ENCODE measurements around the gene DCAF15. TPM values are rescaled to one million over a fixed set of nuclear protein-coding genes. Genes with fewer than 3 reads are reported as not detected.

DCAF15 gene
- total RNA-seq, 1 donor from 2014 or later, result 28.6 TPM

DNA sequence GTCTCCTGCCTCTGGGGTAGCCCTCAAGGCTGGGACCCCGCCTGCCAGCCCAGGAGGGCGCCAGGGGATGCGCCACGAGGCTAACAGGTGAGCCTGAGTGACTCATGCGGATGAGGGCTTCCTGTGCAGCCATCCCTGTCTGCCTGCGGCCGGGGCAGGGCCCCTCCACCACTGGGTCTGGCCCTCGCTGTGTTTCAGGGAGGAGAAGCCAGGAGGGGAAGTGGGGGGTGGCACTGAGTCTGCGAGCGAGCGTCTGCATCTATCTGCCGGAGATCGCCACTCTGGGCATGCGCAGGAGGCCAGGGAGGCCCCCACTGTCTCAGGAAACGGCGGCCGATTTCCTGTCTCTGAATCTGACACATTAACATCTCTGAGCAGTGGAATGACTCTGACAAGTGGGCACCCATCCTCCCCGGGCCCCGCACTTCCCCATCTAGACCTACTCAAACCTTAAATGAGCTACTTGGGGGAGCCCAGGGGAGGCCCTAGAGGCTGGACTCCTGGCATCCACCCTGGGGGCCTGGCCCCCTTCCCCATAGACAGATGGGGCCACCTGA lies 34.1 kb downstream of the DCAF15 start:
- Histone ChIP-seq H3F3A (ENCODE audit: low read depth) (no peaks in the 10 kb centered on the region), H3K27ac (no peak overlapping the region), H3K27me3 (no peaks in the 10 kb centered on the region), H3K4me2 (peak overlapping the region; percentile 40), H3K9me3 (ENCODE audit: low read depth) (no peaks in the 10 kb centered on the region), H3K4me1 (peaks cover 17% of the 10 kb centered on the region), H2AFZ (replicated peaks) (no peak overlapping the region), H3K9ac (no peak overlapping the region), H4K20me1 (ENCODE audit: low read depth) (peaks cover 11% of the 10 kb centered on the region), H3K4me3 (no peak overlapping the region), H3K79me2 (ENCODE audit: low read depth) (no peaks in the 10 kb centered on the region), H3K36me3 (no peaks in the 10 kb centered on the region)
- DNase-seq (ENCODE audit: low spot score), result peak; percentile 55
- H3K4me1 Mint-ChIP-seq, result peaks cover 30% of the 10 kb centered on the region
- no peak overlapping the region for H3K27ac Mint-ChIP-seq
- H3K4me3 Mint-ChIP-seq, result no peak overlapping the region
- H3K36me3 Mint-ChIP-seq, result peaks cover 12% of the 10 kb centered on the region
- no peak for TF ChIP-seq EZH2 (IDR thresholded peaks at IDR 0.05)
- TF ChIP-seq EZH2phosphoT487 (IDR thresholded peaks at IDR 0.05), result no peak
- TF ChIP-seq, protein P1, sequence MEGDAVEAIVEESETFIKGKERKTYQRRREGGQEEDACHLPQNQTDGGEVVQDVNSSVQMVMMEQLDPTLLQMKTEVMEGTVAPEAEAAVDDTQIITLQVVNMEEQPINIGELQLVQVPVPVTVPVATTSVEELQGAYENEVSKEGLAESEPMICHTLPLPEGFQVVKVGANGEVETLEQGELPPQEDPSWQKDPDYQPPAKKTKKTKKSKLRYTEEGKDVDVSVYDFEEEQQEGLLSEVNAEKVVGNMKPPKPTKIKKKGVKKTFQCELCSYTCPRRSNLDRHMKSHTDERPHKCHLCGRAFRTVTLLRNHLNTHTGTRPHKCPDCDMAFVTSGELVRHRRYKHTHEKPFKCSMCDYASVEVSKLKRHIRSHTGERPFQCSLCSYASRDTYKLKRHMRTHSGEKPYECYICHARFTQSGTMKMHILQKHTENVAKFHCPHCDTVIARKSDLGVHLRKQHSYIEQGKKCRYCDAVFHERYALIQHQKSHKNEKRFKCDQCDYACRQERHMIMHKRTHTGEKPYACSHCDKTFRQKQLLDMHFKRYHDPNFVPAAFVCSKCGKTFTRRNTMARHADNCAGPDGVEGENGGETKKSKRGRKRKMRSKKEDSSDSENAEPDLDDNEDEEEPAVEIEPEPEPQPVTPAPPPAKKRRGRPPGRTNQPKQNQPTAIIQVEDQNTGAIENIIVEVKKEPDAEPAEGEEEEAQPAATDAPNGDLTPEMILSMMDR (IDR thresholded peaks at IDR 0.05), result no peak
- H3K27me3 Mint-ChIP-seq (ENCODE audit: insufficient read depth, low read depth), result no peaks in the 10 kb centered on the region
- H3K9me3 Mint-ChIP-seq, result no peaks in the 10 kb centered on the region

DNA sequence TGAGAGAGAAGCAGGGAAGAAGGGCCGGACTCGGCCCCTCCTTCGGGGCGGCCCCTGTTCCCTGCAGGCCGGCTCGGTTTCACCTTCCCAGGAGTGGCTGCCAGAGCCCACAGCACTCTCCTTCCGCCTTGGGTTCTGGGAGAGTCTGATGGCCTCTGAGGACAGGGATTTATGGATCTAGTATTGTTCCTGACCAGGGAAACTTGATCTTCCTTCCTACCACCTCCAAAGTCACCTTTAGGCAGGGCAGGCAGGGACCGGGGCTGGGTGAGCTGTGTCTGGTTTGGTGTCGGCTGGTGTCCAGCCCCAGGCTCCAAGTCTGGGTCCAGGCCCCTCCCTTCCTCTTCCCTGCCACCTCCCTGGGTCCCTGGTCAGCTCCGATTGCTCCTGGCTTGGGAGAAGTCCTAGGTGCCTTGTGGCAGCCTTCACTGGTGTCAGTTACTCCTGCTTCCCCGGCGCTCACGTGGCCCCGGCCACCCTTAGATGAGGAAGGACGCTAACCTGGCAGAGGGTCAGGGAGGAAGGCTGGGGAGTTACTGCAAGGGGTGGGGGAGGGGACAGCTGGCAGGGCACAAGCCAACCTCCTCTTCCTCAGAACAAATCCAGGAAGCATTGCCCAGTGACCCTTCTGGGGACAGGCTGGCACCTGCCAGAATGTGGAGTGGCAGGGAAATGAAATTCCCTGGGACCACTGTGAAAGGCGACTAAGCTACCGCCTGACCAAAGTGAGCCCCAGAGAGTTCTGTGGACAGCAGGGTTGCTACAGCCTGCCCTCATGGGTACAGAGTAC lies 35.0 kb downstream of the DCAF15 start:
- Mint-ChIP-seq H3K9me3 (no peaks in the 10 kb centered on the region), H3K36me3 (peaks cover 14% of the 10 kb centered on the region), H3K4me3 (no peak overlapping the region), H3K27ac (no peak overlapping the region), H3K27me3 (ENCODE audit: insufficient read depth, low read depth) (peaks cover 3% of the 10 kb centered on the region), H3K4me1 (peaks cover 30% of the 10 kb centered on the region)
- H3K27me3 ChIP-seq, result no peaks in the 10 kb centered on the region
- H3K36me3 ChIP-seq, result no peaks in the 10 kb centered on the region
- no peaks in the 10 kb centered on the region for H3K79me2 ChIP-seq (ENCODE audit: low read depth)
- no peak overlapping the region for H2AFZ ChIP-seq (replicated peaks)
- H3K27ac ChIP-seq, result no peak overlapping the region
- peaks cover 17% of the 10 kb centered on the region for H3K4me1 ChIP-seq
- H3K4me2 ChIP-seq, result no peak overlapping the region
- peaks cover 11% of the 10 kb centered on the region for H4K20me1 ChIP-seq (ENCODE audit: low read depth)
- H3K4me3 ChIP-seq, result no peak overlapping the region
- TF ChIP-seq EZH2phosphoT487 (IDR thresholded peaks at IDR 0.05) (no peak), EZH2 (IDR thresholded peaks at IDR 0.05) (no peak)
- TF ChIP-seq, protein P1 (IDR thresholded peaks at IDR 0.05), result no peak
- no peaks in the 10 kb centered on the region for H3K9me3 ChIP-seq (ENCODE audit: low read depth)
- no peak for DNase-seq (ENCODE audit: low spot score)
- H3K9ac ChIP-seq, result no peak overlapping the region
- no peaks in the 10 kb centered on the region for H3F3A ChIP-seq (ENCODE audit: low read depth)

- TF ChIP-seq, protein P1 (IDR thresholded peaks at IDR 0.05), result no peak
- no peak for TF ChIP-seq EZH2 (IDR thresholded peaks at IDR 0.05)
- TF ChIP-seq EZH2phosphoT487 (IDR thresholded peaks at IDR 0.05), result no peak
- Histone ChIP-seq H3K4me3 (no peak overlapping the region), H3K9ac (no peak overlapping the region), H3K4me1 (peaks cover 10% of the 10 kb centered on the region), H4K20me1 (ENCODE audit: low read depth) (peaks cover 11% of the 10 kb centered on the region), H3K79me2 (ENCODE audit: low read depth) (no peaks in the 10 kb centered on the region), H3K9me3 (ENCODE audit: low read depth) (no peaks in the 10 kb centered on the region), H3K27ac (no peak overlapping the region), H3F3A (ENCODE audit: low read depth) (no peaks in the 10 kb centered on the region), H3K4me2 (no peak overlapping the region), H2AFZ (replicated peaks) (no peak overlapping the region), H3K27me3 (no peaks in the 10 kb centered on the region), H3K36me3 (no peaks in the 10 kb centered on the region)
- Mint-ChIP-seq H3K27me3 (ENCODE audit: insufficient read depth, low read depth) (peaks cover 4% of the 10 kb centered on the region), H3K4me1 (peaks cover 29% of the 10 kb centered on the region), H3K36me3 (peaks cover 16% of the 10 kb centered on the region), H3K27ac (no peak overlapping the region), H3K9me3 (no peaks in the 10 kb centered on the region), H3K4me3 (no peak overlapping the region)
- peak; percentile 21 for DNase-seq (ENCODE audit: low spot score)
Observed at GRCh38 chr19:13989487-13989886, 37.2 kb downstream of the DCAF15 start.
